Mammary epithelial cell (primary cell): ENCODE data around the gene KMO.
A peak's percentile ranks its signal among the peaks of the same experiment; 100 is the strongest.

Source experiments
- EZH2 ChIP-seq: IDR thresholded peaks from 2 replicates; pipeline ENCODE4 v1.6.1; 2012; ENCODE audit warnings: low read length, inconsistent platforms, borderline replicate concordance
- TF ChIP-seq, protein P1 (sequence below), 2 donors: IDR thresholded peaks in 1 of 2; conservative IDR thresholded peaks in 1 of 2; 2 replicates each; pipeline ENCODE4 v1.5.1; 2011 to 2012; ENCODE audit warnings: inconsistent platforms in 2 of 2, low read length in 2 of 2, mild to moderate bottlenecking in 2 of 2, control low read depth in 1 of 2, low read depth in 1 of 2; ENCODE audit not compliant: insufficient read depth in 1 of 2; ENCODE audit errors: extremely low read depth in 1 of 2

DNA sequence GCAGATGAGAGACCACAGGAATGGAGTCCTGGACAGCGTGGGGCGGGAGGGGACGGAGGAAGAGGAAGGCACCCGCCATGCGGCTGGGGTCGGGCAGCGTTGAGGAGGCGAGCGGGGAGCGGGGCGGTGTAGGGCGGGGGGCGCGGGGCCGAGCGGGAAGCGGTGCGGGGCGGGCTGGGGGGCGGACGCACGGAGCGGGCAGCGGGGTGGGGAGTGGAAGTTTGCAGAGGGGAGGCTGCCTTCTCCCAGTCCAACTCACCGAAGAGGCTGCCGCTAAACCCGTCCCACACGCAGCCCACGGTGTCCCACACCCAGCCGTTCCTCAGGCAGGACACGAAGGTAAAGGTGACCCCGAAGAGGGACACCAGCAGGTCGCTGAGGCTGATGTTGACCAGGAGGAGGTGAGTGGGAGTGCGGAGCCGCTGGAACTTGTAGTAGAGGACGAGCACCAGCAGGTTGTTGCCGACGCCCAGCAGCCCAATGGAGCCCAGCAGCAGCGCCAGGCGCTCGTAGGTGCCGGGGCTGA, 107.5 kb downstream of the KMO start:
- TF ChIP-seq, protein P1, sequence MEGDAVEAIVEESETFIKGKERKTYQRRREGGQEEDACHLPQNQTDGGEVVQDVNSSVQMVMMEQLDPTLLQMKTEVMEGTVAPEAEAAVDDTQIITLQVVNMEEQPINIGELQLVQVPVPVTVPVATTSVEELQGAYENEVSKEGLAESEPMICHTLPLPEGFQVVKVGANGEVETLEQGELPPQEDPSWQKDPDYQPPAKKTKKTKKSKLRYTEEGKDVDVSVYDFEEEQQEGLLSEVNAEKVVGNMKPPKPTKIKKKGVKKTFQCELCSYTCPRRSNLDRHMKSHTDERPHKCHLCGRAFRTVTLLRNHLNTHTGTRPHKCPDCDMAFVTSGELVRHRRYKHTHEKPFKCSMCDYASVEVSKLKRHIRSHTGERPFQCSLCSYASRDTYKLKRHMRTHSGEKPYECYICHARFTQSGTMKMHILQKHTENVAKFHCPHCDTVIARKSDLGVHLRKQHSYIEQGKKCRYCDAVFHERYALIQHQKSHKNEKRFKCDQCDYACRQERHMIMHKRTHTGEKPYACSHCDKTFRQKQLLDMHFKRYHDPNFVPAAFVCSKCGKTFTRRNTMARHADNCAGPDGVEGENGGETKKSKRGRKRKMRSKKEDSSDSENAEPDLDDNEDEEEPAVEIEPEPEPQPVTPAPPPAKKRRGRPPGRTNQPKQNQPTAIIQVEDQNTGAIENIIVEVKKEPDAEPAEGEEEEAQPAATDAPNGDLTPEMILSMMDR (conservative IDR thresholded peaks at IDR 0.05 in 1 of 2, IDR thresholded peaks at IDR 0.05 in 1 of 2; ENCODE audit: extremely low read depth in 1 of 2, insufficient read depth in 1 of 2, low read depth in 1 of 2, low read length in 2 of 2): peak in 1 of 2 donors; percentile 17
- no peak for TF ChIP-seq EZH2
